Chondrocyte (in vitro differentiated cells): ENCODE data around the gene DDX59. TPM values are rescaled to one million over a fixed set of nuclear protein-coding genes. Genes with fewer than 3 reads are reported as not detected.

Experiments used
- DNase-seq: peaks from one replicate; pipeline ENCODE4 v3.0.0; 2021; ENCODE audit warnings: mixed read lengths, low spot score
- H3K27ac Mint-ChIP-seq: one replicate; pipeline ENCODE4 v1.8.0; 2021; ENCODE audit warnings: mild to moderate bottlenecking, moderate library complexity, mixed read lengths; ENCODE audit not compliant: unreplicated experiment
- H3K27me3 Mint-ChIP-seq: 2 replicates; pipeline ENCODE4 v1.8.0; 2021; ENCODE audit warnings: low read depth, mixed read lengths
- H3K36me3 Mint-ChIP-seq: 2 replicates; pipeline ENCODE4 v1.8.0; 2021; ENCODE audit warnings: low read depth, mixed read lengths
- H3K4me1 Mint-ChIP-seq: 2 replicates; pipeline ENCODE4 v1.8.0; 2021; ENCODE audit warnings: low read depth, mild to moderate bottlenecking, mixed read lengths
- H3K4me3 Mint-ChIP-seq: one replicate; pipeline ENCODE4 v1.8.0; 2021; ENCODE audit warnings: mild to moderate bottlenecking, moderate library complexity, mixed read lengths; ENCODE audit not compliant: unreplicated experiment
- H3K9me3 Mint-ChIP-seq: 2 replicates; pipeline ENCODE4 v1.8.0; 2021; ENCODE audit warnings: low read depth, mixed read lengths
- total RNA-seq: library from RNA; stranded (reverse); gene quantifications from 3 replicates; pipeline ENCODE4 v1.2.1, GENCODE V29; 2021
- TF ChIP-seq, protein P1 (sequence below): fragments of 200-600 bp; sonication (generic); IDR thresholded peaks from 2 replicates; pipeline ENCODE4 v1.5.0; 2021; ENCODE audit warnings: antibody characterized with exemption, mild to moderate bottlenecking, moderate library complexity

Gene DDX59
- total RNA-seq, 1 donor from 2014 or later, result 15.9 TPM

DNA sequence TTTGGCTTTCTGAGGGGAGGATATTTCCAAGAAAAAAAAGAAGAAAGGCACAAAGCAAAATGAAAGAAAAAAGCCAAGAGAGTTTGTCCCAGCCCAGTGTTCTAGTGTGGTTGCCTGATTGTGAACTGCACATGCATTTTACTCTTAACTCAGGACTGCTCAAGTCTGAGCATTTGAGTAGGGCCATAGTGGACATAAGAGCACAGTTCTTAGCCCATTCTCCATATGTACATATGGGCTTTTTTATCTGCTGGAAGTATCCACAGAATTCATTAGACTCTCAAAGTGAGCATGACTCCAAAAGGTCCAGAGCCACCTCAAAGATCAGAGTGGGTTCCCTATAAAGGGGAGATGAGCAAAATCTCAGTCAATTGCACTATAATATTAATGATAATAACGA is 13.6 kb upstream of the DDX59 start:
- Mint-ChIP-seq H3K4me1 (no peaks in the 10 kb centered on the region), H3K4me3 (no peak overlapping the region), H3K9me3 (no peaks in the 10 kb centered on the region), H3K27me3 (no peaks in the 10 kb centered on the region), H3K36me3 (no peaks in the 10 kb centered on the region), H3K27ac (no peak overlapping the region)
- TF ChIP-seq, protein P1, sequence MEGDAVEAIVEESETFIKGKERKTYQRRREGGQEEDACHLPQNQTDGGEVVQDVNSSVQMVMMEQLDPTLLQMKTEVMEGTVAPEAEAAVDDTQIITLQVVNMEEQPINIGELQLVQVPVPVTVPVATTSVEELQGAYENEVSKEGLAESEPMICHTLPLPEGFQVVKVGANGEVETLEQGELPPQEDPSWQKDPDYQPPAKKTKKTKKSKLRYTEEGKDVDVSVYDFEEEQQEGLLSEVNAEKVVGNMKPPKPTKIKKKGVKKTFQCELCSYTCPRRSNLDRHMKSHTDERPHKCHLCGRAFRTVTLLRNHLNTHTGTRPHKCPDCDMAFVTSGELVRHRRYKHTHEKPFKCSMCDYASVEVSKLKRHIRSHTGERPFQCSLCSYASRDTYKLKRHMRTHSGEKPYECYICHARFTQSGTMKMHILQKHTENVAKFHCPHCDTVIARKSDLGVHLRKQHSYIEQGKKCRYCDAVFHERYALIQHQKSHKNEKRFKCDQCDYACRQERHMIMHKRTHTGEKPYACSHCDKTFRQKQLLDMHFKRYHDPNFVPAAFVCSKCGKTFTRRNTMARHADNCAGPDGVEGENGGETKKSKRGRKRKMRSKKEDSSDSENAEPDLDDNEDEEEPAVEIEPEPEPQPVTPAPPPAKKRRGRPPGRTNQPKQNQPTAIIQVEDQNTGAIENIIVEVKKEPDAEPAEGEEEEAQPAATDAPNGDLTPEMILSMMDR, result no peak
- DNase-seq, result no peak

GRCh38 chr1:200681231-200681630 is 11.5 kb upstream of the DDX59 start:
- TF ChIP-seq, protein P1, result no peak

DNA sequence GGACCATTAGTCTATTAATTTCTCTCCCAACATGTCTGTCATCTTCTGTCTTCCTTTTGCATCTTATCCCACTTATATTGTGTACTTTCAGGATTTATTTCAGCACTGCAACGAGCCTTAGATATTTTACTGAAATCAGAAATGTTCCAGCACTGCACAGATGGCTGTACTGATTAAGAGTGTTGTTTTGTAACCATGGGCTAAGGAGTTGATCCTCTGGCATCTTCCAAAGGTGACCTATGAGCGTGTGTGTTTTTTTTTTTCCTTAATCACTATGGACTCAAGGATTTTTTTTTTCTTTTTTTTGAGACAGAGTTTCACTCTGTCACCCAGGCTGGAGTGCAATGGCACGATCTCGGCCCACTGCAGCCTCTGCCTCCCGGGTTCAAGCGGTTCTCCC is 7.1 kb upstream of the DDX59 start:
- H3K4me3 Mint-ChIP-seq, result no peak overlapping the region
- H3K4me1 Mint-ChIP-seq, result peaks cover 21% of the 10 kb centered on the region
- H3K27me3 Mint-ChIP-seq, result no peaks in the 10 kb centered on the region
- no peaks in the 10 kb centered on the region for H3K9me3 Mint-ChIP-seq
- no peak overlapping the region for H3K27ac Mint-ChIP-seq
- TF ChIP-seq, protein P1, result no peak
- no peak for DNase-seq
- no peaks in the 10 kb centered on the region for H3K36me3 Mint-ChIP-seq

More at GRCh38 chr1:200681231-200681630, 11.5 kb upstream of the DDX59 start:
- Mint-ChIP-seq H3K4me1 (no peaks in the 10 kb centered on the region), H3K27me3 (no peaks in the 10 kb centered on the region), H3K4me3 (no peak overlapping the region), H3K27ac (no peak overlapping the region), H3K36me3 (no peaks in the 10 kb centered on the region), H3K9me3 (no peaks in the 10 kb centered on the region)
- no peak for DNase-seq

GRCh38 chr1:200675588-200675852 is 5.8 kb upstream of the DDX59 start:
- no peak overlapping the region for H3K4me3 Mint-ChIP-seq
- TF ChIP-seq, protein P1, result no peak
- DNase-seq, result no peak
- peak overlapping the region; percentile 43 for H3K27ac Mint-ChIP-seq
- no peaks in the 10 kb centered on the region for H3K36me3 Mint-ChIP-seq
- no peaks in the 10 kb centered on the region for H3K9me3 Mint-ChIP-seq
- no peaks in the 10 kb centered on the region for H3K27me3 Mint-ChIP-seq
- peaks cover 31% of the 10 kb centered on the region for H3K4me1 Mint-ChIP-seq

GRCh38 chr1:200674838-200675587 is 5.3 kb upstream of the DDX59 start:
- no peak overlapping the region for H3K4me3 Mint-ChIP-seq
- H3K27ac Mint-ChIP-seq, result peak overlapping the region; percentile 73
- H3K9me3 Mint-ChIP-seq, result no peaks in the 10 kb centered on the region
- H3K36me3 Mint-ChIP-seq, result no peaks in the 10 kb centered on the region
- peaks cover 34% of the 10 kb centered on the region for H3K4me1 Mint-ChIP-seq
- no peaks in the 10 kb centered on the region for H3K27me3 Mint-ChIP-seq
- TF ChIP-seq, protein P1, result no peak
- no peak for DNase-seq
